CD4-positive, alpha-beta T cell treated with Interferon alpha-2 for 1 hour (primary cell): ENCODE measurements around the gene SLC4A1AP.

Experiments used
- DNase-seq, 2 donors: peaks; one replicate each; pipeline ENCODE4 v3.0.0-alpha.2; 2020 to 2022

The SLC4A1AP gene

GRCh38 chr2:27703638-27704341 lies 40.1 kb downstream of the SLC4A1AP start:
- DNase-seq, result peak; percentile 79 to 85

- DNase-seq, result no peak
These were observed 40.7 kb downstream of the SLC4A1AP start for GRCh38 chr2:27704342-27704876.

- DNase-seq, result no peak
These were observed 42.3 kb downstream of the SLC4A1AP start for GRCh38 chr2:27705851-27706622.

- no peak for DNase-seq
These were observed 44.0 kb downstream of the SLC4A1AP start for GRCh38 chr2:27707462-27708256.

GRCh38 chr2:27708257-27708654 lies 44.6 kb downstream of the SLC4A1AP start:
- DNase-seq, result no peak

GRCh38 chr2:27708666-27709065 lies 45.0 kb downstream of the SLC4A1AP start:
- DNase-seq, result no peak

GRCh38 chr2:27709326-27709725 lies 45.6 kb downstream of the SLC4A1AP start:
- DNase-seq, result no peak

- no peak for DNase-seq
These were observed 46.4 kb downstream of the SLC4A1AP start for GRCh38 chr2:27709960-27710575.

GRCh38 chr2:27710640-27711430 lies 47.1 kb downstream of the SLC4A1AP start:
- DNase-seq, result no peak

- DNase-seq, result no peak
These were observed 48.1 kb downstream of the SLC4A1AP start for GRCh38 chr2:27711804-27712203.

- DNase-seq, result no peak
These were observed 48.8 kb downstream of the SLC4A1AP start for GRCh38 chr2:27712522-27712921.

GRCh38 chr2:27713201-27713600 lies 49.5 kb downstream of the SLC4A1AP start:
- DNase-seq, result no peak

- no peak for DNase-seq
These were observed 50.4 kb downstream of the SLC4A1AP start for GRCh38 chr2:27714053-27714452.

GRCh38 chr2:27714851-27715291 lies 51.2 kb downstream of the SLC4A1AP start:
- DNase-seq, result no peak

- DNase-seq, result peak in 1 of 2 donors; percentile 41
These were observed 51.9 kb downstream of the SLC4A1AP start for GRCh38 chr2:27715318-27716210.

GRCh38 chr2:27716301-27717069 lies 52.8 kb downstream of the SLC4A1AP start:
- DNase-seq, result no peak

GRCh38 chr2:27717070-27717795 lies 53.5 kb downstream of the SLC4A1AP start:
- DNase-seq, result no peak

GRCh38 chr2:27720004-27720551 lies 56.4 kb downstream of the SLC4A1AP start:
- peak in 1 of 2 donors; percentile 49 for DNase-seq

- DNase-seq, result no peak
These were observed 57.6 kb downstream of the SLC4A1AP start for GRCh38 chr2:27721335-27721734.
